HEK293 (cell line): Measurements from ENCODE around the gene DAPK2.

ENCODE experiments used
- CTCF ChIA-PET: fragments of 350-600 bp; formaldehyde crosslinking; extraction: SDS; loops from one replicate; lab custom pipeline; 2021; ENCODE audit warnings: antibody characterized with exemption; lab: Yijun Ruan, JAX
- POLR2A ChIA-PET: fragments of 300-600 bp; formaldehyde crosslinking; extraction: SDS; loops from one replicate; lab custom pipeline; 2020; ENCODE audit warnings: antibody characterized with exemption, inconsistent platforms; lab: Yijun Ruan, JAX
- H3K27ac ChIP-seq: fragments of 200-500 bp; sonication (Bioruptor generic); 2 replicates; pipeline ENCODE4 v1.5.1; 2014; ENCODE audit warnings: low read depth, low read length, control low read depth, inconsistent platforms; ENCODE audit errors: extremely low read depth
- H3K36me3 ChIP-seq, 2 experiments: fragments of 200-500 bp in 1 of 2; sonication (Bioruptor generic) in 1 of 2; 1 replicate in 1 of 2; 2 replicates in 1 of 2; pipeline ENCODE4 v1.5.1; 2014 to 2017; ENCODE audit warnings: inconsistent platforms in 2 of 2, low read length in 2 of 2; ENCODE audit not compliant: control insufficient read depth in 2 of 2, insufficient read depth in 1 of 2
- H3K4me1 ChIP-seq: fragments of 200-500 bp; sonication (Bioruptor generic); 2 replicates; pipeline ENCODE4 v1.5.1; 2014; ENCODE audit warnings: mild to moderate bottlenecking, low read length, inconsistent platforms; ENCODE audit not compliant: control insufficient read depth, insufficient read depth
- H3K4me3 ChIP-seq: 2 replicates; pipeline ENCODE4 v1.5.1; 2011; ENCODE audit warnings: low read depth, mild to moderate bottlenecking, control low read depth, low read length, moderate library complexity
- H3K9me3 ChIP-seq: fragments of 200-500 bp; sonication (Bioruptor generic); 2 replicates; pipeline ENCODE4 v1.5.1; 2014; ENCODE audit warnings: low read depth, low read length, inconsistent platforms; ENCODE audit not compliant: control insufficient read depth, insufficient read depth
- EGR2 ChIP-seq: fragments of 450-650 bp; formaldehyde crosslinking; IDR thresholded peaks from 2 replicates; pipeline ENCODE4 v1.5.1; 2016; ENCODE audit warnings: low read depth, missing biosample characterization, missing genetic modification characterization
- GLIS1 ChIP-seq: fragments of 450-650 bp; formaldehyde crosslinking; IDR thresholded peaks from 2 replicates; pipeline ENCODE4 v1.5.1; 2016; ENCODE audit warnings: missing biosample characterization, missing genetic modification characterization
- OVOL3 ChIP-seq: fragments of 450-650 bp; formaldehyde crosslinking; IDR thresholded peaks from 2 replicates; pipeline ENCODE4 v1.5.1; 2016; ENCODE audit warnings: missing biosample characterization, missing genetic modification characterization
- PRDM1 ChIP-seq: fragments of 450-650 bp; formaldehyde crosslinking; IDR thresholded peaks from 2 replicates; pipeline ENCODE4; 2016; ENCODE audit warnings: missing biosample characterization, missing genetic modification characterization
- SCRT1 ChIP-seq: fragments of 450-650 bp; formaldehyde crosslinking; IDR thresholded peaks from 2 replicates; pipeline ENCODE4 v1.5.1; 2016; ENCODE audit warnings: missing biosample characterization, missing genetic modification characterization, borderline replicate concordance
- SCRT2 ChIP-seq: fragments of 450-650 bp; formaldehyde crosslinking; IDR thresholded peaks from 2 replicates; pipeline ENCODE4 v1.5.1; 2016; ENCODE audit warnings: missing biosample characterization, missing genetic modification characterization
- TRIM28 ChIP-seq: IDR thresholded peaks from 2 replicates; pipeline ENCODE4 v1.6.1; 2011; ENCODE audit warnings: low read length, control low read depth, borderline replicate concordance
- ZBTB8A ChIP-seq: fragments of 450-650 bp; formaldehyde crosslinking; IDR thresholded peaks from 2 replicates; pipeline ENCODE4 v1.5.1; 2016; ENCODE audit warnings: missing biosample characterization, missing genetic modification characterization
- ZFHX2 ChIP-seq: fragments of 450-650 bp; formaldehyde crosslinking; conservative IDR thresholded peaks from 2 replicates; pipeline ENCODE4 v1.5.1; 2016; ENCODE audit warnings: missing biosample characterization, missing genetic modification characterization
- ZNF19 ChIP-seq: fragments of 450-650 bp; formaldehyde crosslinking; IDR thresholded peaks from 2 replicates; pipeline ENCODE4; 2016; ENCODE audit warnings: missing biosample characterization, missing genetic modification characterization, low read depth
- ZNF239 ChIP-seq: fragments of 450-650 bp; formaldehyde crosslinking; IDR thresholded peaks from 2 replicates; pipeline ENCODE4 v1.5.1; 2016; ENCODE audit warnings: missing biosample characterization, missing genetic modification characterization
- ZNF302 ChIP-seq: fragments of 450-650 bp; formaldehyde crosslinking; IDR thresholded peaks from 2 replicates; pipeline ENCODE4 v1.5.1; 2016; ENCODE audit warnings: missing biosample characterization, missing genetic modification characterization, low read depth
- TF ChIP-seq, protein P1 (sequence below): fragments of 450-650 bp; formaldehyde crosslinking; IDR thresholded peaks from 2 replicates; pipeline ENCODE4 v1.5.1; 2016; ENCODE audit warnings: missing biosample characterization, missing genetic modification characterization, low read depth
- TF ChIP-seq, protein P2 (sequence below): fragments of 450-650 bp; formaldehyde crosslinking; IDR thresholded peaks from 2 replicates; pipeline ENCODE4 v1.5.1; 2017; ENCODE audit warnings: missing biosample characterization, missing genetic modification characterization
- TF ChIP-seq, protein P3 (sequence below): fragments of 450-650 bp; formaldehyde crosslinking; IDR thresholded peaks from 2 replicates; pipeline ENCODE4 v1.5.1; 2017; ENCODE audit warnings: missing biosample characterization, missing genetic modification characterization
- TF ChIP-seq, protein P4 (sequence below): fragments of 450-650 bp; formaldehyde crosslinking; IDR thresholded peaks from 2 replicates; pipeline ENCODE4 v1.5.1; 2016; ENCODE audit warnings: missing biosample characterization, missing genetic modification characterization
- TF ChIP-seq, protein P5 (sequence below): fragments of 450-650 bp; formaldehyde crosslinking; IDR thresholded peaks from 2 replicates; pipeline ENCODE4 v1.5.1; 2016; ENCODE audit warnings: missing biosample characterization, missing genetic modification characterization
- TF ChIP-seq, protein P6 (sequence below): fragments of 450-650 bp; formaldehyde crosslinking; IDR thresholded peaks from 2 replicates; pipeline ENCODE4 v1.5.1; 2016; ENCODE audit warnings: missing biosample characterization, missing genetic modification characterization, borderline replicate concordance
- TF ChIP-seq, protein P7 (sequence below): fragments of 450-650 bp; formaldehyde crosslinking; IDR thresholded peaks from 2 replicates; pipeline ENCODE4 v1.5.1; 2016; ENCODE audit warnings: missing biosample characterization, missing genetic modification characterization

Gene DAPK2

DNA sequence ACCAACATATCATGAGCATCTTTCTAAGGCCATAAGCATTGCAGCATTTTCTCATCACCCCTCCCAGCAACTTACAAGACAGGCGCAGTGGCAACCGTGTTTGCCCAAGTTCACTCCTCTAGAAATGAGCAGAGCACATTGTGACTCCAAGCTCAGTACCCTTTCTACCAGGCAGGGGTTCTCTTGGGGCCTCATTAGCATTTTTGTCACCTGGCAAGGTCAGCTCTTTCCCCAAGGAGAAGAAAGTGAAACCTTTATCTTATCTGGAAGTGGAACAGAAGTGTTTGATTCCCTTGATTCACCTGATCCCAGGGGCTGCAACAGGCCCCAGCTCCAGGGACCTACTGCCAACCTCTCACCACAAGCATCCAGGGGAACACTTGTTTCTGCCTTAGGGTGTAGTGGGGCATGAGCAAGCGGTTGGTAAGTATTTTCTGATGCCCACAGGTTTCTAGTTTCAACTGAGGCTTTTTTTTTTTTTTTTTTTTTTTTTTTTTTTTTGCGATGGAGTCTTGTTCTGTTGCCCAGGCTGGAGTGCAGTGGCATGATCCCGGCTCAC, 168.5 kb downstream of the DAPK2 start:
- TF ChIP-seq, protein P1, sequence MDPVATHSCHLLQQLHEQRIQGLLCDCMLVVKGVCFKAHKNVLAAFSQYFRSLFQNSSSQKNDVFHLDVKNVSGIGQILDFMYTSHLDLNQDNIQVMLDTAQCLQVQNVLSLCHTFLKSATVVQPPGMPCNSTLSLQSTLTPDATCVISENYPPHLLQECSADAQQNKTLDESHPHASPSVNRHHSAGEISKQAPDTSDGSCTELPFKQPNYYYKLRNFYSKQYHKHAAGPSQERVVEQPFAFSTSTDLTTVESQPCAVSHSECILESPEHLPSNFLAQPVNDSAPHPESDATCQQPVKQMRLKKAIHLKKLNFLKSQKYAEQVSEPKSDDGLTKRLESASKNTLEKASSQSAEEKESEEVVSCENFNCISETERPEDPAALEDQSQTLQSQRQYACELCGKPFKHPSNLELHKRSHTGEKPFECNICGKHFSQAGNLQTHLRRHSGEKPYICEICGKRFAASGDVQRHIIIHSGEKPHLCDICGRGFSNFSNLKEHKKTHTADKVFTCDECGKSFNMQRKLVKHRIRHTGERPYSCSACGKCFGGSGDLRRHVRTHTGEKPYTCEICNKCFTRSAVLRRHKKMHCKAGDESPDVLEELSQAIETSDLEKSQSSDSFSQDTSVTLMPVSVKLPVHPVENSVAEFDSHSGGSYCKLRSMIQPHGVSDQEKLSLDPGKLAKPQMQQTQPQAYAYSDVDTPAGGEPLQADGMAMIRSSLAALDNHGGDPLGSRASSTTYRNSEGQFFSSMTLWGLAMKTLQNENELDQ (tag by site-specific recombination), result no peak
- TF ChIP-seq SCRT1 (tag by site-specific recombination) (no peak), ZBTB8A (tag by site-specific recombination) (no peak), ZNF19 (tag by site-specific recombination) (no peak), GLIS1 (tag by site-specific recombination) (no peak), OVOL3 (no peak), ZNF302 (tag by site-specific recombination) (no peak)
- TF ChIP-seq, protein P2, sequence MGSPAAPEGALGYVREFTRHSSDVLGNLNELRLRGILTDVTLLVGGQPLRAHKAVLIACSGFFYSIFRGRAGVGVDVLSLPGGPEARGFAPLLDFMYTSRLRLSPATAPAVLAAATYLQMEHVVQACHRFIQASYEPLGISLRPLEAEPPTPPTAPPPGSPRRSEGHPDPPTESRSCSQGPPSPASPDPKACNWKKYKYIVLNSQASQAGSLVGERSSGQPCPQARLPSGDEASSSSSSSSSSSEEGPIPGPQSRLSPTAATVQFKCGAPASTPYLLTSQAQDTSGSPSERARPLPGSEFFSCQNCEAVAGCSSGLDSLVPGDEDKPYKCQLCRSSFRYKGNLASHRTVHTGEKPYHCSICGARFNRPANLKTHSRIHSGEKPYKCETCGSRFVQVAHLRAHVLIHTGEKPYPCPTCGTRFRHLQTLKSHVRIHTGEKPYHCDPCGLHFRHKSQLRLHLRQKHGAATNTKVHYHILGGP (tag by site-specific recombination), result no peak
- TF ChIP-seq, protein P3, sequence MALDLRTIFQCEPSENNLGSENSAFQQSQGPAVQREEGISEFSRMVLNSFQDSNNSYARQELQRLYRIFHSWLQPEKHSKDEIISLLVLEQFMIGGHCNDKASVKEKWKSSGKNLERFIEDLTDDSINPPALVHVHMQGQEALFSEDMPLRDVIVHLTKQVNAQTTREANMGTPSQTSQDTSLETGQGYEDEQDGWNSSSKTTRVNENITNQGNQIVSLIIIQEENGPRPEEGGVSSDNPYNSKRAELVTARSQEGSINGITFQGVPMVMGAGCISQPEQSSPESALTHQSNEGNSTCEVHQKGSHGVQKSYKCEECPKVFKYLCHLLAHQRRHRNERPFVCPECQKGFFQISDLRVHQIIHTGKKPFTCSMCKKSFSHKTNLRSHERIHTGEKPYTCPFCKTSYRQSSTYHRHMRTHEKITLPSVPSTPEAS, result no peak
- H3K4me3 ChIP-seq, result no peak overlapping the region
- H3K9me3 ChIP-seq, result no peaks in the 10 kb centered on the region
- H3K27ac ChIP-seq, result no peak overlapping the region
- CTCF ChIA-PET, result interaction anchor here (0.9 kb wide), 1 partner anchor 636 kb away, joined by 3 read pairs; no protein-coding TSS in a partner anchor
- POLR2A ChIA-PET, result interaction anchor here (0.6 kb wide), 1 partner anchor 104 kb away, joined by 3 read pairs; no protein-coding TSS in a partner anchor
- H3K36me3 ChIP-seq, result no peaks in the 10 kb centered on the region
- no peaks in the 10 kb centered on the region for H3K4me1 ChIP-seq

DNA sequence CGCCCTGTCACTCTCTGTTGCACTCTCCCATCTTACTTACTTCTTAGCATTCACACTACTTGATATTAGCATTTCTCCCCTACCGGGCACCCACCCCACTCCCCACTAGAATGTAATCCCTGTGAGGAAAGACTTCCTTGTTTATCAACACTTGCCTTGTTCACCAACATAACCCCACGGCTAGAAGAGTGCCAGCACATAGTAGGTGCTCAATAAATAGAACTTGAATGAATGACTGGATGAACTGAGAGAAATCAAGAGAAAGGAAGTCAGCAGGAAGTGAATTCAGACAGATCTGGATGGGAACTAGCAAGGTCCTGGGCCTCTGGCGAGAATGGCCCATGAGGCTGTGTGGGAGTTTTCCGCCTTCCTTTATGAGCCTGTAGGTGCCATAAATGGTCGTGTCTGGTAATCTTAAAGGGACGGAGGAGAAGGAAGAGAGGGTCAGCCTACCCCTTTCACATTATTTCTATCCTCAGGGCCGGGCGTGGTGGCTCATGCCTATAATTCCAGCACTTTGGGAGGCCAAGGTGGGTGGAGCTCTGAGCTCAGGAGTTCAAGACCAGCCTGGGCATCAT, 170.1 kb downstream of the DAPK2 start:
- Histone ChIP-seq H3K36me3 (no peaks in the 10 kb centered on the region), H3K4me3 (no peak overlapping the region), H3K4me1 (no peaks in the 10 kb centered on the region), H3K27ac (no peak overlapping the region), H3K9me3 (no peaks in the 10 kb centered on the region)
- POLR2A ChIA-PET, result no interaction called here
- TF ChIP-seq SCRT2 (tag by site-specific recombination), result no peak
- TF ChIP-seq, protein P4, sequence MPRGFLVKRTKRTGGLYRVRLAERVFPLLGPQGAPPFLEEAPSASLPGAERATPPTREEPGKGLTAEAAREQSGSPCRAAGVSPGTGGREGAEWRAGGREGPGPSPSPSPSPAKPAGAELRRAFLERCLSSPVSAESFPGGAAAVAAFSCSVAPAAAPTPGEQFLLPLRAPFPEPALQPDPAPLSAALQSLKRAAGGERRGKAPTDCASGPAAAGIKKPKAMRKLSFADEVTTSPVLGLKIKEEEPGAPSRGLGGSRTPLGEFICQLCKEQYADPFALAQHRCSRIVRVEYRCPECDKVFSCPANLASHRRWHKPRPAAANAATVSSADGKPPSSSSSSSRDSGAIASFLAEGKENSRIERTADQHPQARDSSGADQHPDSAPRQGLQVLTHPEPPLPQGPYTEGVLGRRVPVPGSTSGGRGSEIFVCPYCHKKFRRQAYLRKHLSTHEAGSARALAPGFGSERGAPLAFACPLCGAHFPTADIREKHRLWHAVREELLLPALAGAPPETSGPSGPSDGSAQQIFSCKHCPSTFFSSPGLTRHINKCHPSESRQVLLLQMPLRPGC (tag by site-specific recombination), result no peak
- TF ChIP-seq ZFHX2 (tag by site-specific recombination), result peak; percentile 43; the same call in 1 of the 2 replicates
- no peak for TF ChIP-seq TRIM28
- peak; percentile 16; the same call in 1 of the 2 replicates for TF ChIP-seq PRDM1 (tag by site-specific recombination)
- TF ChIP-seq ZNF239 (tag by site-specific recombination), result no peak
- TF ChIP-seq EGR2 (tag by site-specific recombination), result peak; percentile 30; the same call in 1 of the 2 replicates
- TF ChIP-seq, protein P5, sequence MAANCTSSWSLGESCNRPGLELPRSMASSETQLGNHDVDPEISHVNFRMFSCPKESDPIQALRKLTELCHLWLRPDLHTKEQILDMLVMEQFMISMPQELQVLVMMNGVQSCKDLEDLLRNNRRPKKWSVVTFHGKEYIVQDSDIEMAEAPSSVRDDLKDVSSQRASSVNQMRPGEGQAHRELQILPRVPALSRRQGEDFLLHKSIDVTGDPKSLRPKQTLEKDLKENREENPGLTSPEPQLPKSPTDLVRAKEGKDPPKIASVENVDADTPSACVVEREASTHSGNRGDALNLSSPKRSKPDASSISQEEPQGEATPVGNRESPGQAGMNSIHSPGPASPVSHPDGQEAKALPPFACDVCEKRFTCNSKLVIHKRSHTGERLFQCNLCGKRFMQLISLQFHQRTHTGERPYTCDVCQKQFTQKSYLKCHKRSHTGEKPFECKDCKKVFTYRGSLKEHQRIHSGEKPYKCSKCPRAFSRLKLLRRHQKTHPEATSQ (tag by site-specific recombination), result no peak
- TF ChIP-seq, protein P6, sequence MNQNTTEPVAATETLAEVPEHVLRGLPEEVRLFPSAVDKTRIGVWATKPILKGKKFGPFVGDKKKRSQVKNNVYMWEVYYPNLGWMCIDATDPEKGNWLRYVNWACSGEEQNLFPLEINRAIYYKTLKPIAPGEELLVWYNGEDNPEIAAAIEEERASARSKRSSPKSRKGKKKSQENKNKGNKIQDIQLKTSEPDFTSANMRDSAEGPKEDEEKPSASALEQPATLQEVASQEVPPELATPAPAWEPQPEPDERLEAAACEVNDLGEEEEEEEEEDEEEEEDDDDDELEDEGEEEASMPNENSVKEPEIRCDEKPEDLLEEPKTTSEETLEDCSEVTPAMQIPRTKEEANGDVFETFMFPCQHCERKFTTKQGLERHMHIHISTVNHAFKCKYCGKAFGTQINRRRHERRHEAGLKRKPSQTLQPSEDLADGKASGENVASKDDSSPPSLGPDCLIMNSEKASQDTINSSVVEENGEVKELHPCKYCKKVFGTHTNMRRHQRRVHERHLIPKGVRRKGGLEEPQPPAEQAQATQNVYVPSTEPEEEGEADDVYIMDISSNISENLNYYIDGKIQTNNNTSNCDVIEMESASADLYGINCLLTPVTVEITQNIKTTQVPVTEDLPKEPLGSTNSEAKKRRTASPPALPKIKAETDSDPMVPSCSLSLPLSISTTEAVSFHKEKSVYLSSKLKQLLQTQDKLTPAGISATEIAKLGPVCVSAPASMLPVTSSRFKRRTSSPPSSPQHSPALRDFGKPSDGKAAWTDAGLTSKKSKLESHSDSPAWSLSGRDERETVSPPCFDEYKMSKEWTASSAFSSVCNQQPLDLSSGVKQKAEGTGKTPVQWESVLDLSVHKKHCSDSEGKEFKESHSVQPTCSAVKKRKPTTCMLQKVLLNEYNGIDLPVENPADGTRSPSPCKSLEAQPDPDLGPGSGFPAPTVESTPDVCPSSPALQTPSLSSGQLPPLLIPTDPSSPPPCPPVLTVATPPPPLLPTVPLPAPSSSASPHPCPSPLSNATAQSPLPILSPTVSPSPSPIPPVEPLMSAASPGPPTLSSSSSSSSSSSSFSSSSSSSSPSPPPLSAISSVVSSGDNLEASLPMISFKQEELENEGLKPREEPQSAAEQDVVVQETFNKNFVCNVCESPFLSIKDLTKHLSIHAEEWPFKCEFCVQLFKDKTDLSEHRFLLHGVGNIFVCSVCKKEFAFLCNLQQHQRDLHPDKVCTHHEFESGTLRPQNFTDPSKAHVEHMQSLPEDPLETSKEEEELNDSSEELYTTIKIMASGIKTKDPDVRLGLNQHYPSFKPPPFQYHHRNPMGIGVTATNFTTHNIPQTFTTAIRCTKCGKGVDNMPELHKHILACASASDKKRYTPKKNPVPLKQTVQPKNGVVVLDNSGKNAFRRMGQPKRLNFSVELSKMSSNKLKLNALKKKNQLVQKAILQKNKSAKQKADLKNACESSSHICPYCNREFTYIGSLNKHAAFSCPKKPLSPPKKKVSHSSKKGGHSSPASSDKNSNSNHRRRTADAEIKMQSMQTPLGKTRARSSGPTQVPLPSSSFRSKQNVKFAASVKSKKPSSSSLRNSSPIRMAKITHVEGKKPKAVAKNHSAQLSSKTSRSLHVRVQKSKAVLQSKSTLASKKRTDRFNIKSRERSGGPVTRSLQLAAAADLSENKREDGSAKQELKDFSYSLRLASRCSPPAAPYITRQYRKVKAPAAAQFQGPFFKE (tag by site-specific recombination), result no peak
- TF ChIP-seq, protein P7, sequence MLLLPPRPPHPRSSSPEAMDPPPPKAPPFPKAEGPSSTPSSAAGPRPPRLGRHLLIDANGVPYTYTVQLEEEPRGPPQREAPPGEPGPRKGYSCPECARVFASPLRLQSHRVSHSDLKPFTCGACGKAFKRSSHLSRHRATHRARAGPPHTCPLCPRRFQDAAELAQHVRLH, result no peak
- CTCF ChIA-PET, result no interaction called here
